MM.1S (cell line): Measurements from ENCODE around the gene GARIN5A.

Experiments
- EZH2 ChIP-seq: fragments of 300-600 bp; sonication (generic); optimal IDR thresholded peaks from 2 replicates; pipeline ENCODE3; 2017; ENCODE audit warnings: low read depth, mild to moderate bottlenecking, antibody characterized with exemption, low read length, mixed read lengths
- EZH2phosphoT487 ChIP-seq: fragments of 300-600 bp; sonication (generic); IDR thresholded peaks from 2 replicates; pipeline ENCODE4 v1.6.1; 2018; ENCODE audit warnings: antibody characterized with exemption, low read length
- TF ChIP-seq, protein P1 (sequence below): fragments of 300-600 bp; sonication (generic); IDR thresholded peaks from 2 replicates; pipeline ENCODE4 v1.5.1; 2016; ENCODE audit warnings: antibody characterized with exemption, low read length, mixed read lengths

DNA sequence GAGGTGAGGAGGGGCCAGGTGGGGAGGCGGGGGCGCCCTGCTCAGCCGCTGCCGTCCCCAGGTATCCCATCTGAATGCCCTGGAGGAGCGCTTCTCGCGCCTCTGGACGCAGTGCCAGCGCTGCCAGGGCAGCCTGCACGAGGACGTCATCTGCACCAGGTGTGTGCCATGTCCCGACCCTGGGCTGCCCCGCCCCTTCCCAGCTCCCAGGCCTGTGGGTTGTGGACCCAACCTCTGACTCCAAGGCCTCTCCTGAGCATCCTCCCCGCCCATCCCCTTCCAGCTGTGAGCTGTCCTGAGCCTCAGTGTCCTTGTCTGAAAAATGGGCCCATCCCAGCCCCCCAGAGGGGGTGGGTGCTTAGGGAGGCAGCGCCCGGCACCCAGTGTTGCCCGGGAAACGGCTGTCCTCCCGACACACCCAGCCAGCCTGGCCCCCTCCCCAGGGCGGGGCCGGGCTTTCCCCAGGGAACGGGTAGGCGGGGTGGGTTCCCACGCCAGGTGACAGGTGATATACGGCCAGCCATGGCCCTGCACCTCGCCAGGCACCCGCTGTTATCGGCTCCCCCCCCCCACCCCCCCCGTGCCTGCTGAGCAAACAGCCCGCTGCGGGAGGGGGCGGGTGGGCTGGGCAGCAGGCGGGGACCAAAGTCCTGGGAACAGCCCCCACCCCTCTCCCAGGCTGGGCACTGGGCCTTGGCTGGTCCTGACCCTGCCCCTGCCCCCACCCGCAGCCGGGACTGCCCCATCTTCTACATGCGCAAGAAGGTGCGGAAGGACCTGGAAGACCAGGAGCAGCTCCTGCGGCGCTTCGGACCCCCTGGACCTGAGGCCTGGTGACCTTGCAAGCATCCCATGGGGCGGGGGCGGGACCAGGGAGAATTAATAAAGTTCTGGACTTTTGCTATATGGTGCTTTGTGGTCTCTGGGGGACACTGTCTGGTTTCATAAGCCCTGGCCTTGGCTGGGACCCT lies 59.3 kb downstream of the GARIN5A start:
- TF ChIP-seq, protein P1, sequence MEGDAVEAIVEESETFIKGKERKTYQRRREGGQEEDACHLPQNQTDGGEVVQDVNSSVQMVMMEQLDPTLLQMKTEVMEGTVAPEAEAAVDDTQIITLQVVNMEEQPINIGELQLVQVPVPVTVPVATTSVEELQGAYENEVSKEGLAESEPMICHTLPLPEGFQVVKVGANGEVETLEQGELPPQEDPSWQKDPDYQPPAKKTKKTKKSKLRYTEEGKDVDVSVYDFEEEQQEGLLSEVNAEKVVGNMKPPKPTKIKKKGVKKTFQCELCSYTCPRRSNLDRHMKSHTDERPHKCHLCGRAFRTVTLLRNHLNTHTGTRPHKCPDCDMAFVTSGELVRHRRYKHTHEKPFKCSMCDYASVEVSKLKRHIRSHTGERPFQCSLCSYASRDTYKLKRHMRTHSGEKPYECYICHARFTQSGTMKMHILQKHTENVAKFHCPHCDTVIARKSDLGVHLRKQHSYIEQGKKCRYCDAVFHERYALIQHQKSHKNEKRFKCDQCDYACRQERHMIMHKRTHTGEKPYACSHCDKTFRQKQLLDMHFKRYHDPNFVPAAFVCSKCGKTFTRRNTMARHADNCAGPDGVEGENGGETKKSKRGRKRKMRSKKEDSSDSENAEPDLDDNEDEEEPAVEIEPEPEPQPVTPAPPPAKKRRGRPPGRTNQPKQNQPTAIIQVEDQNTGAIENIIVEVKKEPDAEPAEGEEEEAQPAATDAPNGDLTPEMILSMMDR, result no peak
- TF ChIP-seq EZH2 (no peak), EZH2phosphoT487 (no peak)
